ENCODE data around the gene PARK7.

The PARK7 gene

GRCh38 chr1:7985851-7986612, 24.5 kb downstream of the PARK7 start:
- DNase-seq, result no peak

GRCh38 chr1:7987528-7987927, 26.0 kb downstream of the PARK7 start:
- DNase-seq, result no peak

GRCh38 chr1:7988576-7988975, 27.1 kb downstream of the PARK7 start:
- DNase-seq, result no peak

- DNase-seq, result no peak
These were observed 28.4 kb downstream of the PARK7 start for GRCh38 chr1:7989762-7990428.

- no peak for DNase-seq
These were observed 30.3 kb downstream of the PARK7 start for GRCh38 chr1:7991504-7992440.

- no peak for DNase-seq
These were observed 31.4 kb downstream of the PARK7 start for GRCh38 chr1:7992885-7993284.

GRCh38 chr1:7993593-7994479, 32.3 kb downstream of the PARK7 start:
- DNase-seq, result no peak

GRCh38 chr1:7994827-7995226, 33.3 kb downstream of the PARK7 start:
- no peak for DNase-seq

GRCh38 chr1:7995437-7995836, 33.9 kb downstream of the PARK7 start:
- DNase-seq, result no peak

- no peak for DNase-seq
These were observed 40.9 kb downstream of the PARK7 start for GRCh38 chr1:8002329-8002910.

GRCh38 chr1:8002921-8003320, 41.4 kb downstream of the PARK7 start:
- no peak for DNase-seq

GRCh38 chr1:8003438-8004112, 42.1 kb downstream of the PARK7 start:
- no peak for DNase-seq

- DNase-seq, result peak; percentile 16
These were observed 42.7 kb downstream of the PARK7 start for GRCh38 chr1:8004113-8004802.

- DNase-seq, result peak; percentile 89
These were observed 43.5 kb downstream of the PARK7 start for GRCh38 chr1:8004803-8005573.

GRCh38 chr1:8006037-8006963, 44.8 kb downstream of the PARK7 start:
- peak; percentile 96 for DNase-seq

- no peak for DNase-seq
These were observed 47.8 kb downstream of the PARK7 start for GRCh38 chr1:8009043-8010002.

GRCh38 chr1:8010080-8010664, 48.7 kb downstream of the PARK7 start:
- no peak for DNase-seq

Measured in DMS153 (cell line).